ENCODE results near the gene TOMM70.

The TOMM70 gene

GRCh38 chr3:100411091-100411982, 10.4 kb upstream of the TOMM70 start:
- DNase-seq: no peak

- no peak for DNase-seq
These were observed 7.2 kb upstream of the TOMM70 start for GRCh38 chr3:100407977-100408532.

- no peak for DNase-seq
These were observed 6.3 kb upstream of the TOMM70 start for GRCh38 chr3:100407164-100407563.

GRCh38 chr3:100404250-100404548, 3.3 kb upstream of the TOMM70 start:
- no peak for DNase-seq

- peak; percentile 61 for DNase-seq
These were observed 2.7 kb upstream of the TOMM70 start for GRCh38 chr3:100403362-100404249.

GRCh38 chr3:100402891-100403290, 2.0 kb upstream of the TOMM70 start:
- DNase-seq: peak; percentile 18

GRCh38 chr3:100402256-100402655, 1.4 kb upstream of the TOMM70 start:
- peak; percentile 87 for DNase-seq

GRCh38 chr3:100401674-100402041, 769 bp upstream of the TOMM70 start:
- peak; percentile 80 for DNase-seq

- no peak for DNase-seq
These were observed 490 bp downstream of the TOMM70 start for GRCh38 chr3:100400419-100400779.

- DNase-seq: no peak
These were observed 1.4 kb downstream of the TOMM70 start for GRCh38 chr3:100399341-100400071.

- DNase-seq: no peak
These were observed 3.9 kb downstream of the TOMM70 start for GRCh38 chr3:100396967-100397366.

GRCh38 chr3:100395679-100396431, 5.0 kb downstream of the TOMM70 start:
- no peak for DNase-seq

- DNase-seq: no peak
These were observed 11.9 kb downstream of the TOMM70 start for GRCh38 chr3:100389025-100389424.

GRCh38 chr3:100386437-100387074, 14.3 kb downstream of the TOMM70 start:
- no peak for DNase-seq

GRCh38 chr3:100384733-100385525, 16.0 kb downstream of the TOMM70 start:
- no peak for DNase-seq

GRCh38 chr3:100376301-100376700, 24.6 kb downstream of the TOMM70 start:
- DNase-seq: no peak

GRCh38 chr3:100374521-100374920, 26.4 kb downstream of the TOMM70 start:
- DNase-seq: no peak

GRCh38 chr3:100370756-100371155, 30.1 kb downstream of the TOMM70 start:
- no peak for DNase-seq

GRCh38 chr3:100368441-100368840, 32.4 kb downstream of the TOMM70 start:
- DNase-seq: no peak

- DNase-seq: no peak
These were observed 34.5 kb downstream of the TOMM70 start for GRCh38 chr3:100366424-100366823.

- no peak for DNase-seq
These were observed 36.5 kb downstream of the TOMM70 start for GRCh38 chr3:100364421-100364820.

All from DMS 273 treated with DMSO at 0.1 percent for 48 hours (cell line).